Medulla oblongata (tissue), 1 donor: Measurements from ENCODE around the gene PBX1.
A peak's percentile ranks its signal among the peaks of the same experiment; 100 is the strongest.

Experiments used
- DNase-seq: peaks from one replicate; pipeline ENCODE4 v3.0.0-alpha.2; 2015; ENCODE audit errors: extremely low spot score

PBX1 gene

GRCh38 chr1:164720440-164721227 lies 161.7 kb downstream of the PBX1 start:
- no peak for DNase-seq

GRCh38 chr1:164721228-164721496 lies 162.2 kb downstream of the PBX1 start:
- DNase-seq, result no peak

- DNase-seq, result peak; percentile 54
These were observed 164.4 kb downstream of the PBX1 start for GRCh38 chr1:164723296-164723798.

GRCh38 chr1:164725401-164725800 lies 166.4 kb downstream of the PBX1 start:
- DNase-seq, result no peak

GRCh38 chr1:164726235-164726634 lies 167.3 kb downstream of the PBX1 start:
- no peak for DNase-seq

GRCh38 chr1:164728719-164729118 lies 169.7 kb downstream of the PBX1 start:
- DNase-seq, result no peak

GRCh38 chr1:164731161-164731876 lies 172.3 kb downstream of the PBX1 start:
- no peak for DNase-seq

- no peak for DNase-seq
These were observed 174.1 kb downstream of the PBX1 start for GRCh38 chr1:164733070-164733469.

GRCh38 chr1:164733734-164734133 lies 174.8 kb downstream of the PBX1 start:
- no peak for DNase-seq

- DNase-seq, result peak; percentile 80
These were observed 176.5 kb downstream of the PBX1 start for GRCh38 chr1:164735315-164736052.

GRCh38 chr1:164736137-164736536 lies 177.2 kb downstream of the PBX1 start:
- DNase-seq, result no peak

- DNase-seq, result no peak
These were observed 180.2 kb downstream of the PBX1 start for GRCh38 chr1:164739189-164739588.

- no peak for DNase-seq
These were observed 181.1 kb downstream of the PBX1 start for GRCh38 chr1:164740000-164740526.

GRCh38 chr1:164742745-164743144 lies 183.8 kb downstream of the PBX1 start:
- no peak for DNase-seq

GRCh38 chr1:164743976-164744375 lies 185.0 kb downstream of the PBX1 start:
- no peak for DNase-seq

- DNase-seq, result no peak
These were observed 186.8 kb downstream of the PBX1 start for GRCh38 chr1:164745736-164746135.

GRCh38 chr1:164746632-164747031 lies 187.6 kb downstream of the PBX1 start:
- DNase-seq, result no peak

GRCh38 chr1:164748253-164748899 lies 189.4 kb downstream of the PBX1 start:
- no peak for DNase-seq

- no peak for DNase-seq
These were observed 194.6 kb downstream of the PBX1 start for GRCh38 chr1:164753521-164754077.

- DNase-seq, result peak; percentile 78
These were observed 195.2 kb downstream of the PBX1 start for GRCh38 chr1:164754088-164754600.

- DNase-seq, result no peak
These were observed 196.7 kb downstream of the PBX1 start for GRCh38 chr1:164755690-164756089.
